HuH-7.5 (cell line): ENCODE measurements around the gene GABRR3.

Experiments used
- DNase-seq: peaks from one replicate; pipeline ENCODE4 v3.0.0; 2011; ENCODE audit warnings: low spot score

The GABRR3 gene

GRCh38 chr3:97954228-97954827, 80.8 kb downstream of the GABRR3 start:
- no peak for DNase-seq

GRCh38 chr3:97952872-97953271, 82.2 kb downstream of the GABRR3 start:
- no peak for DNase-seq

DNA sequence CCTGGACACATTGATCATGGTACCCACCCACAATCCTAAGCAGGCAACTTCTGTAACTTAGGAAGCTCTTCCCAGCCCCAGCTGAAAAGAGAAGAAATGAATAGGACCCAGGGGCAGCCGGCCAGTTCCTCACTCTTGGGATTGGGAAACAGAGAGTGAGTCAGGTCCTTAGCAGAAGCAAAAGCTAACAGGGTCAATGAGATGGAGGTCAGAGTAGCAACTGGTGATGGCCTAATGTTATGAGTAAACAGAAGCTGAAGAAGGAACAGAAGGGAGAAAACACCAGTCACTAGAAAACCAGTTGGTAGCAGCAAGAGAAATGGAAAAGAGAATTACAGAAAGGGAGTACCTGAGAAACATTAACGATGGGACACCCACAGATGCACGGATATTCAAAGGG, 82.8 kb downstream of the GABRR3 start:
- no peak for DNase-seq

GRCh38 chr3:97950360-97950759, 84.8 kb downstream of the GABRR3 start:
- no peak for DNase-seq

DNA sequence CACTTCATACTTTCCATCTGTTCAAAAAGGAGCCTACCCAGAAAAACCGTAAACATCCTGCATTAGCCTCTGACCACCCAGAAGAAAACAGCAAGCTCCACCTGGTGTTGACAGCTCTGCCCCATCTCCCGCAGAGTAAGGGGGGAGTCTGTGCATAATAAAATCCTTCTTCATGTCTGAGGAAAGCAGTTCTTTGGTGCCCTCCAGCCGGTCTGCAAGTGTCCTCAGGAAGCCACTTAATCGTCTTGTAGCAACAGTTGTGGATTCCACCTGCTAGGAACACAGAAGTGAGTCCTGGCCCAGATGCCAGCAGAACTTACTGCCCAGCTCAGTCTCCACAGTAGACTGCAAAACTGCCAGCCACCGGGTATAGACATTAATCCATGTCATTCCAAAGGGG, 85.4 kb downstream of the GABRR3 start:
- DNase-seq = no peak

GRCh38 chr3:97949110-97949485, 86.0 kb downstream of the GABRR3 start:
- DNase-seq = no peak

DNA sequence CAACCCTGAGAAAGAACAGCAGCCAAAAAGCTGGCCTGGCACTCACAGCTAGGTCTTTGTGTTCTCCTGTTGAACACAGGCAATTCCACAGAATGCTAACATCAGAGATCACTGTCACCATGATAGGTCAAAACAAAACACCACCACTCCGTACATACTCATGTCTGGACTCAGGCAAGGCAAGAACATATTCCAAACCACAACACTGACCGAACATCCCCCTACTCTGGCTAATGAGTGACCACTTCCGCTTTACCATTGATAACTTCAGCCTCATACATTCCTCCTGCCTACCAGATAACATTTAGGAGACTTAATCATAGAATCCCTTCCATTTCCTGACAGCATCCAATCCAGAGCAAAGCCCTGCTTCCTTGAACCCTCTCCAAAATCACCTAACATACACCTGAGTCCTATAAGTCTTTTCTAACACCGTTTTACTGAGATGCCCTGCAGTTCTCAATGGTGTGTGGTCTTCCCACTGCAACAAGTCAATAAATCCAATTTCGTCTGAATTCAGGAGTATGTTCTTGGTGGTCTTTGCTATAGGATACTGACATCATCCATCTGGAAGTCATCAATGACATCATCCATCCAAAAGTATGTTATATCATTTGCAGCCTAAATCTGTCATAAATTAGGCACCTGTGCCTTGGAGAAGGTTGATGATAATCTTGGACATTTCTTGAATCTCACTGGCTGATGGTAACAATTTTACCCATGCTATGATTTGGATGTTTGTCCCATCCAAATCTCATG, 86.6 kb downstream of the GABRR3 start:
- no peak for DNase-seq

DNA sequence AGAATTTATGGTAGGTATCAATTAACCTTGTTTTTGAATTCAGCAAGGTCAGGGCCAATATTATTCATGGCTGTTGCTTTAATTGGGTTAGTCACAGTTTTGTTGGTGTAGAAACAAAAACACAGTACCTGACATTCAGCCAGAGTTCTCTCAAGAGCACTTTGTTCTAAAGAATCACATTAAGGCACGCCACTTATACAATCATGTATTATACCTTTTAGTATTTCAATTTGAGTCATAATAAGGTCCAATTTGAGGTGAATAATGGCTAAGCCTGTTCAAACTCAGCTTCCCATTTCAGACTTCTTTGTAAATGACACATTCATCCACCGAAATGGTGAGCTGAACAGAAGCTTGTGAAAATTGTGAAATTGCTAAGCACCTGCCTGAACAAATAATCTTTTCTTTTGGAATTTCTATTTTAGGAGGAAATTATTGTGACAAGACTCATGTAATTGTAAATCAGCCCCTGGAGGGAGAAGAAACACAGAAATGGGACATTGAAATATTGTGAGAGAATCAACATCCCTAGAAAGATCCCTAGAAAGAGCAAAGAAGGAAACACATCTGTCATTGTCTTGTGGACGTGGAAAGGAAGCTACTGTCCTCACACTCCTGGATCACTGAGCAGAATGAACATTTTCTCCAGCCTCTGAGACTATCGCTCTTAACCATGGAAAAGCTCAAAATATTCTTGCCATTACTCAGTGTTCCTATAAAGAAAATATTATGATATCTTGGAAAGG, 92.1 kb downstream of the GABRR3 start:
- no peak for DNase-seq

GRCh38 chr3:97940034-97940433, 95.1 kb downstream of the GABRR3 start:
- no peak for DNase-seq

DNA sequence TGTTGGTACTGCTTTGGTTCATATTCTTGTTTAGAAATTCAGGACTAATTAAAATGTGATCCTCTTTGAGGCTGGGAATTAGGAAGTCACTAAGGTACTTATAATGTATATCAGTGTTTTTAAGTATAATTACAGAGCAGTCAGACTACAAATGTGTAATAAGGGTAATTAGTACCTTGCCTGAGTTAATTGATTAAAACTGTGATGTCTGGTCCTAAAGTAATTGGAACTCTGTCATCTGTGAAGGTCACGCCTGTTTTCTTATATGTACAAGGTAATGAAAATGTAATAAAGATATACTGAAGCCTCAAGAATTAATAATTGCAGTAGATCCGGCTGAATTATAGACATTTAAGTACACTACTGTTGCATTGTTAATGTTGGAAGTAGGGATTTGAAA, 95.7 kb downstream of the GABRR3 start:
- DNase-seq = no peak

DNA sequence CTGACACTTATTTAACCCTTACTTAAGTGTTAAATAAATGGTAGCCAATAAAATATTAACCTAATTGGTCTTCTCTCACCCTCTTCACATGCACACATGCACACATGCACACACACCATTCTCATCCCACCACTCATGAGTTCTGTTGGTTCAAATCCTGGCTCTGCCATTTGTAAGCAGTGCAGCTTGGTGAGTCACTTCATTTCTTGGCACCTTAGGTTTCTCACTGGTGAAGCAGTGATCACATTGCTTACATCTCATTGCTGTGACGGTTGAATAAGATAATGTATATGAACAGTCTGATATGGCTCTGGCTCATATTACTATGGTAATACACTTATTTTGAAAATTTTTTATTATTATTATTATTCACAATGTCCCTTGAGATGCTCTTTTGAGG, 96.7 kb downstream of the GABRR3 start:
- no peak for DNase-seq

DNA sequence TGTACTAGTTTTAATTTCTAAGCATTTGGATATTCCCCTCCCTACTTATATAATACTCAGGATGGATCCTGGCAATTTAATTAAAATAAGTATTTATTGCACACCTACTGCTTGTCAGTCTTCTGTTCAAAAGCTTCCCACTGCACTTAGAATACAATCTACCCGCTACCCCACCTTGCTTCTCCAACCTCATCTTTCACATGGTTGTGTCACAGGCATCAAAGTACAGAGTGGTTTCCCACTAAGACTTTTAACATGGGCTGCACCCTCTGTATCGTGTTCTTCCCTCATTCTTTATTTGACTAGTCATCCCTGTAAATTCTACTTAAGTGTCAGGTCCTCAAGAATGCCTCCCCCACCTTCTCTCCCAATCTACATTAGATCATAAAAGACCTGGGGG, 97.9 kb downstream of the GABRR3 start:
- no peak for DNase-seq

DNA sequence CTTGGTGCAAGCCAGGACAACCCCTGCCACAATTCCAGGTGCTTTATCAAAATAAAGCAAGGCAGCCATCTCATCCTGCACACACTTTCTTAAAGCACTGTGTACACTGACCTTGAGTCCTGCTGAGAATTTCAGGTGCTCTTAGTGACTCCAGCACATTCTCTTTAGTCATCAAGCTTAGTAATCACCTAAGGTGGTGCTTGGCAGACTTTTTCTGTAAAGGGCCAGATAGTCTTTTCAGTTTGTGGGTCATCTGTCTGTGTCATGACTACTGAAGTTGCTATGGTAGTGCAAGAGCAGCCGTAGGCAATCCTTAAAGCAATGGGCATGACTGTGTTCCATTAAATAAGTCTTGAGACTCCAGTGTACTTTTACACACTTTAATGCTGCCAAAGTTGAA, 99.3 kb downstream of the GABRR3 start:
- DNase-seq = no peak
